GM19438 (cell line): ENCODE results near the gene ATRNL1.

Experiments
- ATAC-seq: cut with Tn5 transposase; IDR thresholded peaks from one replicate; pipeline ENCODE4 v1.9.1; 2021; ENCODE audit warnings: low read depth; ENCODE audit not compliant: unreplicated experiment

The ATRNL1 gene

DNA sequence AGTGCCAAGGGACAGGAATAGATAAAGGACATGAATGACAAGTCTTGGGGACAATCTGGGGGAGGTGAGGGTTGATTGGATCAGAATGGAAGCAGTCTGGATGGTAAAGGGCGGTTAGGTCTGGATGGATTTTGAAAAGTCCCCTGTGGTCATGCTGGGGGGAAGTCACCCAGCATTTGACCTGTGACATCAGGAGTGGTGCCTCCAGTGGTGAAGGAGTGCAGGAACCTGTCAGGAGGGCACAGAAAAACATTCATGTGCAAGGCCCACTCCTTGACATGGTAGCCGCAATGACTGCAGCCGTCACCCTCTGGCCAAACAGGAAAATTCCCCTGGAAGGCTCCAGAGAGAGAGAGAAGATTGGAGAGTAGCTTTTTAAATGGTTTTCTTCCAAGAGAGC lies 875.1 kb downstream of the ATRNL1 start:
- no peak for ATAC-seq

DNA sequence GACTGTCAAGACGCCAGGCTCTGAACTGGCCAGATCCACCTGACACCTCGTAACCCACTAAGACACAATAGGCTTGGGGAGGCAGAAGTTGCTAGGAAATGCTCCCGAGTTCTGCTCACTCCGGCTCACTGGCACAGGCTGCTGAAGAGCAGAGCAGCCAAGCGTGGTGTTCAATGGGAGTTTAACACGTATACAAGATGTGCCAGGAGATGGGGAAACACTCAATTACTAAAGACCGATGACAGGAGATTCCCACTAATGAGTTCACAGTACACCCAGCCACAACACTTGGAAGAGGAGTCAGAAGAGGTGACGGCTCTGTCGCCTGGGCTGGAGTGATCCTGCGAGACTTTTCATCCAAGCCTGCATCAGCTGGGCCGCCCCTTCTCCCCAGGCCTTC lies 876.4 kb downstream of the ATRNL1 start:
- no peak for ATAC-seq

DNA sequence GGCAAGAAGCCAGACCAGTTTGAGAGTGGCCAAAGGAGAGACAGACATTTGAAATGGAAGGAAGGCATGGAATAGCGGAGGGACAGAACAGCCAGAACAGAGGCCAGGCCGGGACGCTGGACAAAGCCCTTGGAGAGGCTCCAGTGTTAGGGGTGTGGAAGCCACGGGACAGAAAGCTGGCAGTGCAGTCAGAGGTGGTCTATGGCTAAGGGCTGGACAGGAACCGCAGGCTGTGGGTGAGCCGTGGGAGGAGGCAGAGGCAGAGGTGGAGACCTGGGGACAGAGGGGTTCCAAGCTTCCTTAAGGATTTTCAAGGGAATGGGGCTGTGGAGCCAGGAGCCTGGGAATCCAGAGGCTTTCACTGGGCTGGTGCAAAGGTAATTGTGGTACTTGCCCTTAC lies 878.8 kb downstream of the ATRNL1 start:
- no peak for ATAC-seq

DNA sequence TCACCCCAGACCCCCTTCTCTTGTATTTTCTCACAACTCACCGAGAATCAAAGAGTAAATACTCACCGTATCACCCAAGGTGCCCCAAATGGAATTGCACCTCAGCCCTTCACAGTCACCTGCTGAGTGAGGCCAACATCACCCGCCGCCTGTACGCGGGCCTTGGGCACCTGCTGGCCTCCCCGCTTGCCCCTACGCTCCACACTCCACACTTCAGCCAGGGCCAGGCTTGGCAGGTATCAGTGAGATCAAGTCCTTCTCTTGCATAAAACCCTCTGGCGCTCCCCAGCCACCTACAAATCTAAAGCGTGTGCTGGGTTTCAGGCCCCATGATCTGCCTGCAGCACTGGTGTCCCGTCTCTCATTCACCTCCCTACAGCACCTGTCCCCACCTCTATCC lies 879.3 kb downstream of the ATRNL1 start:
- no peak for ATAC-seq

DNA sequence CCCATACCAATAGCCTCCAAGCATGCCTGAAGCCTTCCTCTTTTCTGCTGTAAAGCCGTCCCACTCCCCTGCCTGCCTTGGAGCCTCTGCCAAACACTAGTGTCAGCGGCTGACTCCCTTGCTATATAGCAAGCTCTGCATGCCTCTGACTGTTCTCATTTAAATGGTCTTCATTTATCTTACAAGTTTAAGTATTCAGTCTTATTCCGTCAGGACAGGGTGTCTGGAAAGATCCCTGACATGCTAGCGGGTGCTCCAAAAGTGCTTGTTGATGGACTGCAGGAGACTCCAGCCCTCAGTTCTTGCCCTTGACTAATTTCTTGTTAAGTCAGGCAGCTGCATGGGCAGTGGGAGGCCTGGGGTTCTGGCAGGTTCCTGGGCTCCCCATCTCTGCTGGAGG lies 881.2 kb downstream of the ATRNL1 start:
- no peak for ATAC-seq

DNA sequence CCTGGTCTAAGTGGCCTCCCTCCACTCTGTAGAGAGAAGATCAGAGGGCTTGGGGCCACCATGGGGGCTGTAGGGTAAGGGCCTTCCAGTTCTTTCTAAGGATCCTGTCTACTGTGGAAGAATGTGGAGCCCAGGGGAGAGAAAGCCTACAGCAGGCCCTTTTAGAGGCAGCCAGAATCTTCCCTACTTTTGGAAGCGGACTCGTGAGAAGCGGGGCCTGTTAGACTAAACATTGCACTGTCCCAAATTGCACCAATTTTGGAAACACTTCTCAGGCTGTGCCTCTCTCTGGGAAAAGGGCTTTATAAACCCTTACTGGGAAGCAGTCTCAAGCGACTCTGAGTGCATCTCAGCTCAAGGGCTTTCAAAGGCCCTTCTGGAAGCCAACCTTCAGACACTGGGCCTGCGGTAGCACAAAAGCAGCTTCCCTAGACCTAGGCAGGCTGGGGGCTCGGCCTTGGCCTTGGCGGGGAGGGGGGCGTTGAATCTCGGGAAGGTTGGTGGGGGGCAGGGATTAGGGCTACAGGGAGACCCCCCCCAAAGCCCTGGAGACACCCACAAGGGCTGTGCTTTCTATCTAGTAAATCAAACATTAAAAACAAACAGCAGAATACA lies 881.8 kb downstream of the ATRNL1 start:
- no peak for ATAC-seq

DNA sequence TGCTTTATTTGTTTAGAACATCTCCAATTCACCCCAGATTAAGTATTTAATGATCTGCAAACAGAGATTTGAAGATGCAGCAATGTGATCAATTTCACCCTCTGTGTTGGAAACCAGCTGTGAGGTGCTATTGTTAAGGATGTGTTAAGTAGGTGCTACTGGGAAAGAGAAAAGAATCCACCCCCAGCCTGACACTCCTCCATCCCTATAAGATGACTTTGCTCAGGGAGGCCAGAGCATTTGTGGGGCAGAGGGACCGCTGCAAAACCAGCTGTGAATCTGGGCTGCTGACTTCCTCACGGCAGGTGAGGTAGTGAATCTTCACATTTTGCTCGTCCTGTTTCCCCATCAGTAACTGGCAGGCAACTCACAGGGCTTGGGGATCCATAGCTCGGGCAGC lies 882.3 kb downstream of the ATRNL1 start:
- no peak for ATAC-seq

DNA sequence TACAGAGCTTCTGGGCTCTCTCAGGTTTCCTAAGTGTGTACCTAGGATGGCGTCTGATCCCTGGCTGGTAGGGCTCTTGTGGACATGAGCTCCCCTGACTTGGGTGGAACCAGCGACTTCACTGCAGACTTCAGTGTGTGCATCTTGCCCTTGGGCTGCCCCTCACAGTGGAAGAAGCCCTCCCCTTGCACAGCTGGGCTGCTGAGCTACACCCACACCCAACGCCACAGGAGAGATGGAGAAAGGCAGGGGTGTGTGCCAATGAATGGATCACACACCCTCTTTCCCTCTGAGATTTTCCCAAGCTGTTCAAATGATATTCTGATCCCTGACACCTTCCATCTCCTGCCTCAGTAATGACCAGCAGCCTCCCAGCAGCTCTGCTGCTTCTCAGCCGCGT lies 883.2 kb downstream of the ATRNL1 start:
- no peak for ATAC-seq

DNA sequence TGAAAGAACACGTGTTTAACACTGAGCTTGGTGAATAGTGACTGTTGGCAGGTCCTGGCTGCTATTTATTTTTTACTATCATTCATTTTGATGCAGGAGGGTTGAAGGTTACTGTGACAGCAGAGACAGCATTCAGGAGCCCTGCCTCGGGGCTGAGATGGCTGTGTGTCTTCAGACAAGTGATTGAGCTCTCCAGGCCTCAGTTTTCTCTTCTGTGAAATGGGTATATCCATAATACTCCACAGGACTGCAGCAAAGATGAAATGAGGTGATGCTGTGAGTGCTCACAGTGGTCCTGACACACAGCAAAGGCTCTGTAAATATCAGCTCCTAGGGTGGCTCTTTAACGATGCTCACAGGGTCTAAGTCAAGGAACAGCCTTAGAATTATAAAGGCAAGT lies 884.7 kb downstream of the ATRNL1 start:
- no peak for ATAC-seq

DNA sequence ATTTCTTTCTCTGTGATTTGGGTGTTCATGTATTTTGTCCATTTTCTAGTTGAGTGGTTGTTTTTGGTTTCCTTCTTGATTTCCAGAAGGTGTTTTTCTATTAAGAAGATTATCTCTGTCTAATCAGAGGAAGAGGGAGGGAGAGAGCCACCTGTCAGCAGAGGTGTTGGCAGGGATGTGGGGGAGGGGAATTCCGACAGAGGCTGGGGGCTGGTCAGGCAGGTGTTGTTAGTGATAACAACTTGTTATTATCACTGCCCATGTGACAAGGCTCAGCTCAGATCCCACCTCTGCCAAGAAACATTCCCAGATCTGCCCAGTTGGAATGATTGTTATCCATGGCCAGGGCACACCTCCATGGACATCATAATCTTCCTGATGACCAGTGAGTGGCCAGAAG lies 886.4 kb downstream of the ATRNL1 start:
- no peak for ATAC-seq

DNA sequence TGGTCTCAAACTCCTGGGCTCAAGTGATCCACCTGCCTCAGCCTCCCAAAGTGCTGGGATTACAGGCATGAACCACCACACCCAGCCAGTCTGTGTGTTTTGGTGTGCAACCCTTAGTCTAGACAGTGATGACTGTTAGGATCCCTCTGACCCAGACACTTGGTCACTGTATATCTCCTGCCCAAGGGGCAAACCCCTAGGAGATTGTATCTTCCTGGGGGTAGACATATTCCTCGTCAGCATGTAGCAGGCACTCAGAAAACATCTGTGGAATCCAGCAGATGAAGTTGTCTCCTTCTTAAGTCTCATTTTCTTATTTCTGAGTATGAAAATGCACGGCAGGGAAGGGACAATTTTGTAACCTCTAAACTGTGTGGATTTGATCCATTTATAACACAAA lies 887.3 kb downstream of the ATRNL1 start:
- ATAC-seq, result no peak

DNA sequence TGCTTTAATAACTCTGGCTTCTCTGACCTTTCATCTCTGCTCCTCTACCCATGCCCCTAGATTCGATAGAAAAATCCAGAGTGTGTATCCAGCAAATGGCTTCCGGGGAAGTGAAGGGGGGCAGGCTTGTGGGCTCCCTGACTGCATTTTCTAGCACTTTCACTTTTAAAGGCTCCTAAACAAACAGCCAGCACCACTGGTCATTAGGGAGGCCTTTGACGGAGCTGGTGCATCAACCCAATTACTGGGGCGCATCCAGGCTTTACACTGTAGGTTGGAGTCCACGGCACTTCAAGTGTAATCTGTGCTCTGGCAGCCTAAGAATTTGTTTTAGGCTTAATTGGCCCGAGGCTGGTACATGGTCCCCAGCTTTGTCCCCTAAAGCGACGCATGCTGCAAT lies 887.9 kb downstream of the ATRNL1 start:
- no peak for ATAC-seq

DNA sequence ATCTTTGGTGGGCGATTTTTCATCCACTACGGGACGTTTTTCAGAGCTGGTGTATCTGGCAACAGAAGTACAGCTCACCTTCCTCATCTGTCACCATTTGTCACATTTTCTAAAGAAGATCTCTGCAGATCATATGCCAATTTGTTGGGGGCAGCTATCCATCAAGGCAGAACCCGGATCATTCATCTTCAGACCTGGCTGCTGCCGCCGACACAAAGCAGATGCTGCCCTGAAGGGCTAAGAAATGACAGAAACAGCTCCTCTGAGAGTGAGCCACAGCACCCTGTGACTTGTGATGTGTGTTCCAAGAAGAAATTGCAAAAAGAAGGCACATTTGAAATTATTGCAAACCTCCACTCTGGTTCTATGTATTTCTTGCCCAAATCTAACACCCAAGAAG lies 888.9 kb downstream of the ATRNL1 start:
- no peak for ATAC-seq

DNA sequence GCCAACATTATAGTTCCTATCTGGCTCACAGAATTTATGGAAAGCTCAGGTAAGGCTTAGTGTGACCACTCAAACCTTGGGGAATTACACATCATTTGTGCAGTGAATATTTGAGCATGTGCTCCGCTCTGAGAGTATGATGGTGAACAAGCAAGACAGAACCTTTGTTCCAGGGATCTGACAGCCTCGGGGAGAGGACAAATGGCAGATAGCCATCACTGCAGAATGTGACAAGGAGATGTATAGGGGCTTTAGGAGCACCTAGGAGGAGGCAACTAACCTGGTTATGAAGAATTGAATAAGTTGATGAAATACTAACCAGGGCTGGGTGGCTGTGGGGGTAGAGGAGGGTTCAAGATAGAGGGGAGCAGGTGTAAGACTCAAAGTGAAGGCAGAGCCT lies 889.4 kb downstream of the ATRNL1 start:
- no peak for ATAC-seq

DNA sequence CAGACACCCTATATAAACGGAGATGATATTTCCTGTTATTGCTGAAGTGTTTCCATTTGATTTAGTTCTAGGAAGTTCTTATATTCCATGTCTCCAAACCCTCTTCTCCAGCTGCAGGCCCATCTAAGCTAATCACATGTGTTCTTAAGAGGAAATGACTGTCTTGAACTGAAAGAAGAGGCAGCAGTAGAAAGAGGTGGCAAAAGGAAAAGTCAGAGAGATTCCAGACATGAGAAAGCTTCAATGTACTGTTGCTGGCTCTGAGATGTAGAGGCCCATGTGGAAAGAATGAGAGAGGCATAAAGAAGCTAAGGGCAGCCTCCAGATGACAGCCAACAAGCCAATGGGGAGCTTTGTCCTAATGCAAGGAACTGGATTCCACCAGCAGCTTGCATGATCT lies 892.6 kb downstream of the ATRNL1 start:
- ATAC-seq, result no peak

DNA sequence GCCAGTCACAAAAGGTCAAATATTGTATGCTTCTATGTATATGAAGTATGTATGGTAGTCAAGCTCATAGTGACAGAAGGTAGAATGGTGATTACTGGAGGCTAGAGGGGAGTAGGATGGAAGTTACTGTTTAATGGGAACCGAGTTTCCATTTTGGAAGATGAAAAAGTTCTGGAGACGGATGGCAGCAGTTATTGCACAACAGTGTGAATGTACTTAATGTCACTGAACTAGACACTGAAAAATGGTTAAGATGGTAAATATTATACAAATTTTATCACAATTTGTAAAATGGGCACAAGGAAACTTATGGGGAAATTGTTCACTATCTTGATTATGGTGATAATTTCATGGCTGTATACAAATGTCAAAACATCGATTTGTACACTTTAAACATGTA lies 895.2 kb downstream of the ATRNL1 start:
- ATAC-seq, result no peak

DNA sequence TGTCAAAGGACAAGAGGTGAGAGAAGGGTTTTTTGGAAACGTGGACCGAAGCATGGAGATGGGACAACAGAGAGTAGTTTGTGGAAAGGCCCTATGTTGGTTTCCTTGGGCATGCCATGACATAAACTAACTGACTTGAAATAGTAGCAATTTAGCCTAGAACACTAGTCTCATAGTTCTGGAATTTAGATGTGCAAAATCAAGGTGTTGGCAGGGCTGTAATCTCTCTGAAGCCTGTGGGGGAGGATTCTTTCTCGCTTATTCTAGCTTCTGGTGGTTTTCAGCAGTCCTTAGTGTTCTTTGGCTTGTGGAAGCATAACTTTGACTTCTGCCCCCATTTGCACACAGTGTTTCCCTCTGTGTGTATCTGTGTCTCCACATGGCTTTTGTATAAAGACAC lies 896.5 kb downstream of the ATRNL1 start:
- ATAC-seq, result no peak

DNA sequence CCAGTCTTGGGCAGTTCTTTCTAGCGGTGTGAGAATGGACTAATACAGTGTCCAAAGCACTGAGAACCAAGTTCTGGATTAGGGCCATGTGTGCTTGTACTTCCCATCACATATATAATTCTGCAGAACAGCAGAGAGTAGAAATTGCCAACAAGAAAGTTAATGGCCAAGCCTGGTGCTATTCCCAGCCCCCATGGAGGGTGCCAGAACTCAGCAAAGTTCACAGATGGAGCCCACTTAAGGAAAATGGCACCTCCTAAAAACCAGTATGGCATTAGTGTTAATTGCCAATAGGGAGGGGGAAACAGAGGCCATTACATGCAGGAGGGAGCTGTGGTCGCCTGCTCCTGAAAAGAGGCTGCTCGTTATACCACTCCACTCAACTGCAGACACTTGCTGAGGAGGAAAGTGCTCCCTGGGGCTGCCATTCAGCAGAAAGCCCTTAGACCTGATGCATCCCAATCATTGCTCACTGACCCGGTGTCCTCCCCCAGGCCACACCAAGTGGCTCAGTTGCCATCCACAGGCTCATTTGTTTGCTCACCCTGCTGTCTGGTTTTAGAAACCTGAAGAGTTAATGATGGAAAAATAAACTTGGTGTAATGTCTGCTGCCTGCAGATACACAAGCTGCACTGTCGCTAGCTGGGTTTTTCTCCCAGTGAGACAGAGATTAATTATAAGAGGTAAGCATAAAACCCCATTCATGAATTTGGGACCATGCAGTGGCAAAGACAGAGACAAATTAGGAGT lies 899.2 kb downstream of the ATRNL1 start:
- ATAC-seq, result no peak

DNA sequence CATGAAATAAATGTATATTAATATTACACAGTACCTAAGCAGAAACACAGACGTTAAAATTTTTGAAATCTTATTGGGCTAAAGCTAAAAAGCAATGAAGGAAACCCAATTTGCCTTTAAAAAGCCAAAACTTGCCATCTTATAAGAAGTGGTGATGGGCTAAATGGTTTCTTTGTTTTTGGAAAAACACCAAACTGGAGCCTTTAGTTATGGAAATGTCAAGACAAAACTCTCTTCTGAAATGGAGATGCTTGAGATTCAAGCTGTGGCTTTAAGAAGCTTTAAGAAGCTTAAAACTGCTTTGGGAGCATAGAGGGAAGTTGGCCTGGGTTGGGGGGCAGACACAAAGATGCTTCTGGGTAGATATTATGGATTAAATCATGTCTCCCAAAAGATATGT lies 902.9 kb downstream of the ATRNL1 start:
- no peak for ATAC-seq

DNA sequence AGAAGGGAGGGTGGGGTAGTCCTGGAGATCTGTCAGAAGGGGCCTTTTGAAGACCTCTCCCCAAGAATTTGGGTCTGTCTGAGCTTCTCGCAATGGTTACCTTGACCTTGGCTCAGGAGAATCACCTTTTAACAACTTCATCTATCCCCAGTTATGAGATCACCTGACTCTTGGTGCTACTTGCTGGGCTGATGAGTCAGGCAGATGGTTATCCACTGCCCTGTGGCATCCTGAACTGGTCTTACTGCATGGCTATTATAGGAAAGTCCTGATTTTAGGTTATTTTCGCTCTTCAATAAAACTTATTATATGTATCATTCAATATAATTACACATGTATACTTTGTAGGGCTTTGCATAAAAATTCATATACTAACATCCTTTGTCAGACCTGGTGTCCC lies 905.1 kb downstream of the ATRNL1 start:
- ATAC-seq, result no peak
